HepG2 (cell line): ENCODE measurements around the gene ZFAND6. TPM values are rescaled to one million over a fixed set of nuclear protein-coding genes. Genes with fewer than 3 reads are reported as not detected.
A peak's percentile ranks its signal among the peaks of the same experiment; 100 is the strongest.

Experiments used
- CCAR2 ChIP-seq: fragments of 200-400 bp; formaldehyde crosslinking; optimal IDR thresholded peaks from 2 replicates; pipeline ENCODE3; 2018; ENCODE audit warnings: low read depth, mild to moderate bottlenecking, low read length, moderate library complexity
- CREM ChIP-seq, 2 experiments: sonication (generic) in 1 of 2; formaldehyde crosslinking in 1 of 2; IDR thresholded peaks; 2 replicates each; pipeline versions ENCODE4 v1.4.0 to v1.6.1; 2016 to 2020; ENCODE audit warnings: antibody characterized with exemption in 1 of 2, mild to moderate bottlenecking in 1 of 2, missing genetic modification reagents in 1 of 2
- HMGA1 ChIP-seq: sonication (generic); formaldehyde crosslinking; conservative IDR thresholded peaks from 2 replicates; pipeline ENCODE4 v1.4.0; 2020; ENCODE audit warnings: missing genetic modification reagents
- IKZF1 ChIP-seq: fragments of 450-650 bp; IDR thresholded peaks from 2 replicates; pipeline ENCODE4 v1.7.1; 2016
- MAZ ChIP-seq, 2 experiments: sonication (generic) in 1 of 2; formaldehyde crosslinking in 1 of 2; IDR thresholded peaks; 2 replicates each; pipeline versions ENCODE4 v1.5.0 to v1.6.1; 2012 to 2020; ENCODE audit warnings: low read depth in 2 of 2, mild to moderate bottlenecking in 2 of 2, borderline replicate concordance in 1 of 2, improper control_type of control experiment in 1 of 2, low read length in 1 of 2, missing genetic modification reagents in 1 of 2, moderate library complexity in 1 of 2
- MED13 ChIP-seq: sonication (generic); formaldehyde crosslinking; IDR thresholded peaks from 2 replicates; pipeline ENCODE4 v1.5.0; 2020; ENCODE audit warnings: missing genetic modification reagents
- MXD4 ChIP-seq: IDR thresholded peaks from 2 replicates; pipeline ENCODE4 v1.6.1; 2016; ENCODE audit warnings: mild to moderate bottlenecking, missing biosample characterization, missing genetic modification reagents
- MZF1 ChIP-seq: sonication (generic); formaldehyde crosslinking; IDR thresholded peaks from 2 replicates; pipeline ENCODE4 v1.8.1; 2023; ENCODE audit warnings: mild to moderate bottlenecking, missing genetic modification reagents, borderline replicate concordance
- NFKBIZ ChIP-seq: IDR thresholded peaks from 2 replicates; pipeline ENCODE4 v1.6.1; 2018; ENCODE audit warnings: missing genetic modification reagents, missing compliant biosample characterization
- NR2C2 ChIP-seq: sonication (generic); formaldehyde crosslinking; IDR thresholded peaks from 2 replicates; pipeline ENCODE4 v1.4.0; 2020; ENCODE audit warnings: missing genetic modification reagents, mild to moderate bottlenecking, moderate library complexity, borderline replicate concordance
- NR3C1 ChIP-seq: sonication (generic); formaldehyde crosslinking; IDR thresholded peaks from 2 replicates; pipeline ENCODE4 v1.4.0; 2020; ENCODE audit warnings: missing genetic modification reagents
- PRMT3 ChIP-seq: sonication (generic); formaldehyde crosslinking; IDR thresholded peaks from 2 replicates; pipeline ENCODE4 v1.8.1; 2022; ENCODE audit warnings: low read depth, mild to moderate bottlenecking, moderate library complexity, missing genetic modification reagents, borderline replicate concordance
- RARG ChIP-seq: sonication (generic); formaldehyde crosslinking; IDR thresholded peaks from 2 replicates; pipeline ENCODE4 v1.4.0; 2020; ENCODE audit warnings: low read depth, mild to moderate bottlenecking, missing genetic modification reagents
- SIN3B ChIP-seq: fragments of 150-350 bp; IDR thresholded peaks from 2 replicates; pipeline ENCODE4 v1.6.1; 2014; ENCODE audit warnings: low read length
- SIX4 ChIP-seq: sonication (generic); formaldehyde crosslinking; IDR thresholded peaks from 2 replicates; pipeline ENCODE4 v1.4.0; 2020; ENCODE audit warnings: missing genetic modification reagents
- SMAD3 ChIP-seq: sonication (generic); formaldehyde crosslinking; IDR thresholded peaks from 2 replicates; pipeline ENCODE4 v1.4.0; 2020; ENCODE audit warnings: missing genetic modification reagents
- SMARCC2 ChIP-seq: fragments of 450-650 bp; IDR thresholded peaks from 2 replicates; pipeline ENCODE4 v1.6.1; 2017; ENCODE audit warnings: antibody characterized with exemption, mild to moderate bottlenecking
- SNAPC2 ChIP-seq: sonication (generic); formaldehyde crosslinking; IDR thresholded peaks from 2 replicates; pipeline ENCODE4 v1.8.1; 2022; ENCODE audit warnings: mild to moderate bottlenecking, missing genetic modification reagents
- TBL1XR1 ChIP-seq: fragments of 150-350 bp; IDR thresholded peaks from 2 replicates; pipeline ENCODE4 v1.6.1; 2014; ENCODE audit warnings: borderline replicate concordance, low read length; ENCODE audit not compliant: partially characterized antibody
- THYN1 ChIP-seq: sonication (generic); formaldehyde crosslinking; IDR thresholded peaks from 2 replicates; pipeline ENCODE4 v1.8.1; 2023; ENCODE audit warnings: low read depth, mild to moderate bottlenecking, moderate library complexity, missing genetic modification reagents, borderline replicate concordance
- TRIM24 ChIP-seq: sonication (generic); formaldehyde crosslinking; IDR thresholded peaks from 2 replicates; pipeline ENCODE4 v1.8.0; 2022; ENCODE audit warnings: mild to moderate bottlenecking, missing genetic modification reagents
- ZFP91 ChIP-seq: sonication (generic); formaldehyde crosslinking; IDR thresholded peaks from 2 replicates; pipeline ENCODE4 v1.9.0; 2022; ENCODE audit warnings: missing genetic modification reagents, mild to moderate bottlenecking, borderline replicate concordance
- ZGPAT ChIP-seq: IDR thresholded peaks from 2 replicates; pipeline ENCODE4 v1.6.1; 2016; ENCODE audit warnings: mild to moderate bottlenecking
- ZNF24 ChIP-seq: fragments of 450-650 bp; IDR thresholded peaks from 2 replicates; pipeline ENCODE4 v1.6.1; 2017; ENCODE audit warnings: antibody characterized with exemption, mild to moderate bottlenecking
- ZNF614 ChIP-seq: IDR thresholded peaks from 2 replicates; pipeline ENCODE4 v1.6.1; 2018; ENCODE audit warnings: missing biosample characterization, missing genetic modification reagents, inconsistent platforms, borderline replicate concordance
- ZNF619 ChIP-seq: sonication (generic); formaldehyde crosslinking; IDR thresholded peaks from 2 replicates; pipeline ENCODE4 v1.4.0; 2020; ENCODE audit warnings: mild to moderate bottlenecking, missing genetic modification reagents
- ZNF749 ChIP-seq: sonication (generic); formaldehyde crosslinking; IDR thresholded peaks from 2 replicates; pipeline ENCODE4 v1.8.0; 2022; ENCODE audit warnings: mild to moderate bottlenecking, missing genetic modification reagents, moderate library complexity, borderline replicate concordance
- polyA plus RNA-seq, 8 experiments: library from polyadenylated mRNA; depleted of rRNA in 3 of 8; stranded (reverse) in 7 of 8; unstranded in 1 of 8; fragments of >200 nt; fragmentation: Illumina TruSeq in 4 of 8; extraction: Trizol in 4 of 8; gene quantifications; 2 replicates each; pipeline versions ENCODE4 v1.2.1 to v1.2.3, GENCODE V29; 2011 to 2016; ENCODE audit warnings: low read depth in 4 of 8, missing spikeins in 1 of 8, mixed read lengths in 1 of 8; ENCODE audit not compliant: insufficient read depth in 1 of 8
- total RNA-seq, 5 experiments: library from RNA; depleted of rRNA; stranded (reverse); fragments of >200 nt; fragmentation: Illumina TruSeq; extraction: Trizol; gene quantifications; 2 replicates each; pipeline ENCODE4 v1.2.3, GENCODE V29; 2016; ENCODE audit warnings: low read depth in 1 of 5
- TF ChIP-seq, protein P1 (sequence below): sonication (generic); formaldehyde crosslinking; IDR thresholded peaks from 2 replicates; pipeline ENCODE4 v1.8.1; 2023; ENCODE audit warnings: mild to moderate bottlenecking, missing genetic modification reagents

ZFAND6 gene
- total and polyA plus RNA-seq, 2 of the 13 experiments (the other 11 are each of a cell fraction or from before 2014, with no cell fraction given), result 84.2 to 115 TPM

- TF ChIP-seq MXD4 (CRISPR knock-in tag), result peak; percentile 84
- no peak for TF ChIP-seq MAZ (IDR thresholded peaks at IDR 0.05; ENCODE audit: borderline replicate concordance, low read depth, low read length)
- TF ChIP-seq MAZ (CRISPR knock-in tag; IDR thresholded peaks at IDR 0.05; ENCODE audit: low read depth), result no peak
- no peak for TF ChIP-seq TRIM24 (CRISPR knock-in tag)
- TF ChIP-seq TBL1XR1, result peak; percentile 87
- TF ChIP-seq HMGA1, result no peak
- TF ChIP-seq SMARCC2, result no peak
- TF ChIP-seq NR3C1, result no peak
- TF ChIP-seq NR2C2, result peak; percentile 33; the same call in 1 of the 2 replicates
- TF ChIP-seq ZFP91, result peak; percentile 67; the same call in 1 of the 2 replicates
- TF ChIP-seq, protein P1, sequence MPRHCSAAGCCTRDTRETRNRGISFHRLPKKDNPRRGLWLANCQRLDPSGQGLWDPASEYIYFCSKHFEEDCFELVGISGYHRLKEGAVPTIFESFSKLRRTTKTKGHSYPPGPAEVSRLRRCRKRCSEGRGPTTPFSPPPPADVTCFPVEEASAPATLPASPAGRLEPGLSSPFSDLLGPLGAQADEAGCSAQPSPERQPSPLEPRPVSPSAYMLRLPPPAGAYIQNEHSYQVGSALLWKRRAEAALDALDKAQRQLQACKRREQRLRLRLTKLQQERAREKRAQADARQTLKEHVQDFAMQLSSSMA (CRISPR knock-in tag), result no peak
- no peak for TF ChIP-seq IKZF1
- TF ChIP-seq RARG (CRISPR knock-in tag), result no peak
- no peak; the same call in 1 of the 2 replicates for TF ChIP-seq CREM (IDR thresholded peaks at IDR 0.05)
- TF ChIP-seq CREM (CRISPR knock-in tag; IDR thresholded peaks at IDR 0.05), result no peak
- TF ChIP-seq MZF1 (CRISPR knock-in tag), result no peak
- no peak for TF ChIP-seq MED13 (CRISPR knock-in tag)
- no peak for TF ChIP-seq ZNF619 (CRISPR knock-in tag)
- no peak for TF ChIP-seq ZNF24
- no peak for TF ChIP-seq SMAD3 (CRISPR knock-in tag)
- no peak for TF ChIP-seq PRMT3
- peak; percentile 88 for TF ChIP-seq ZGPAT (CRISPR knock-in tag)
- no peak for TF ChIP-seq SIN3B
- 0 out of 2 replicates have a peak, but pooled peaks have one; percentile 48 for TF ChIP-seq NFKBIZ (CRISPR knock-in tag)
- TF ChIP-seq SNAPC2 (CRISPR knock-in tag), result peak; percentile 62; the same call in 1 of the 2 replicates
- 0 out of 2 replicates have a peak, but pooled peaks have one; percentile 69 for TF ChIP-seq ZNF614
- no peak for TF ChIP-seq SIX4 (CRISPR knock-in tag)
- no peak for TF ChIP-seq THYN1 (CRISPR knock-in tag)
- no peak for TF ChIP-seq CCAR2
- no peak for TF ChIP-seq ZNF749 (CRISPR knock-in tag)
These were observed 101.2 kb downstream of the ZFAND6 start (continued) for GRCh38 chr15:80160570-80161156.
